ENCODE measurements around the gene TLX1.

Gene TLX1

GRCh38 chr10:101112799-101113594, 18.1 kb upstream of the TLX1 start:
- DNase-seq (ENCODE audit: low spot score), result no peak

GRCh38 chr10:101113890-101114403, 17.2 kb upstream of the TLX1 start:
- DNase-seq (ENCODE audit: low spot score), result no peak

GRCh38 chr10:101114646-101115045, 16.5 kb upstream of the TLX1 start:
- DNase-seq (ENCODE audit: low spot score), result no peak

GRCh38 chr10:101116754-101117153, 14.3 kb upstream of the TLX1 start:
- no peak for DNase-seq (ENCODE audit: low spot score)

- DNase-seq (ENCODE audit: low spot score), result no peak
Measured at GRCh38 chr10:101118031-101118430, 13.1 kb upstream of the TLX1 start.

GRCh38 chr10:101120520-101120883, 10.6 kb upstream of the TLX1 start:
- DNase-seq (ENCODE audit: low spot score), result no peak

GRCh38 chr10:101120884-101121653, 10.0 kb upstream of the TLX1 start:
- DNase-seq (ENCODE audit: low spot score), result no peak

GRCh38 chr10:101121654-101122031, 9.5 kb upstream of the TLX1 start:
- DNase-seq (ENCODE audit: low spot score), result no peak

GRCh38 chr10:101122270-101123084, 8.6 kb upstream of the TLX1 start:
- DNase-seq (ENCODE audit: low spot score), result no peak

GRCh38 chr10:101123085-101123814, 7.8 kb upstream of the TLX1 start:
- no peak for DNase-seq (ENCODE audit: low spot score)

GRCh38 chr10:101123815-101124617, 7.1 kb upstream of the TLX1 start:
- DNase-seq (ENCODE audit: low spot score), result no peak

- DNase-seq (ENCODE audit: low spot score), result no peak
Measured at GRCh38 chr10:101124933-101125332, 6.2 kb upstream of the TLX1 start.

GRCh38 chr10:101126684-101127628, 4.1 kb upstream of the TLX1 start:
- no peak for DNase-seq (ENCODE audit: low spot score)

GRCh38 chr10:101130141-101130540, 959 bp upstream of the TLX1 start:
- DNase-seq (ENCODE audit: low spot score), result no peak

GRCh38 chr10:101131962-101132635, 999 bp downstream of the TLX1 start:
- no peak for DNase-seq (ENCODE audit: low spot score)

GRCh38 chr10:101132636-101133473, 1.8 kb downstream of the TLX1 start:
- DNase-seq (ENCODE audit: low spot score), result no peak

GRCh38 chr10:101133489-101134298, 2.6 kb downstream of the TLX1 start:
- no peak for DNase-seq (ENCODE audit: low spot score)

All from cerebellar cortex (tissue), 1 donor.